Endodermal cell (in vitro differentiated cells): ENCODE measurements around the gene NEK6. TPM values are rescaled to one million over a fixed set of nuclear protein-coding genes. Genes with fewer than 3 reads are reported as not detected.
A peak's percentile ranks its signal among the peaks of the same experiment; 100 is the strongest.

ENCODE experiments used
- DNase-seq: peaks from one replicate; pipeline ENCODE4 v3.0.0-alpha.2; 2017
- H3K27ac ChIP-seq: 2 replicates; pipeline ENCODE4 v1.5.1; 2013; ENCODE audit warnings: mild to moderate bottlenecking, low read depth, low read length, moderate library complexity
- H3K27me3 ChIP-seq: 2 replicates; pipeline ENCODE4 v1.6.1; 2013; ENCODE audit warnings: mild to moderate bottlenecking, low read length, moderate library complexity; ENCODE audit not compliant: insufficient read depth, control insufficient read depth, poor library complexity, severe bottlenecking
- H3K36me3 ChIP-seq: 2 replicates; pipeline ENCODE4 v1.7.0; 2013; ENCODE audit warnings: mild to moderate bottlenecking, low read length, moderate library complexity; ENCODE audit not compliant: control insufficient read depth, insufficient read depth
- H3K4me1 ChIP-seq: one replicate; pipeline ENCODE4 v1.7.0; 2013; ENCODE audit warnings: low read length; ENCODE audit not compliant: control insufficient read depth, insufficient read depth
- H3K4me3 ChIP-seq: 2 replicates; pipeline ENCODE4 v1.5.1; 2013; ENCODE audit warnings: mild to moderate bottlenecking, low read length, moderate library complexity
- H3K9ac ChIP-seq: 2 replicates; pipeline ENCODE4 v1.6.1; 2013; ENCODE audit warnings: mild to moderate bottlenecking, low read length, moderate library complexity; ENCODE audit not compliant: poor library complexity, severe bottlenecking; ENCODE audit errors: extremely low read depth
- H3K9me3 ChIP-seq: 2 replicates; pipeline ENCODE4 v1.6.1; 2013; ENCODE audit warnings: mild to moderate bottlenecking, low read length, moderate library complexity; ENCODE audit not compliant: control insufficient read depth
- H3K27ac Mint-ChIP-seq: 2 replicates; pipeline ENCODE4 v1.8.0; 2020; ENCODE audit warnings: mixed read lengths
- H3K27me3 Mint-ChIP-seq: 2 replicates; pipeline ENCODE4 v1.8.0; 2021; ENCODE audit warnings: mild to moderate bottlenecking, mixed read lengths; ENCODE audit not compliant: insufficient read depth
- H3K36me3 Mint-ChIP-seq: 2 replicates; pipeline ENCODE4 v1.8.0; 2020; ENCODE audit warnings: low read depth, mixed read lengths
- H3K4me1 Mint-ChIP-seq: 2 replicates; pipeline ENCODE4 v1.8.0; 2020; ENCODE audit warnings: mixed read lengths
- H3K4me3 Mint-ChIP-seq: 2 replicates; pipeline ENCODE4 v1.8.0; 2020; ENCODE audit warnings: mild to moderate bottlenecking, moderate library complexity, mixed read lengths
- H3K9me3 Mint-ChIP-seq: 2 replicates; pipeline ENCODE4 v1.8.0; 2020; ENCODE audit warnings: mild to moderate bottlenecking, mixed read lengths
- WGBS, 2 experiments: methylation state at CpG; one replicate each; pipeline versions ENCODE4 v1.1.5 to v1.1.7; 2013; ENCODE audit warnings: missing lambda C conversion rate in 2 of 2, mixed read lengths in 1 of 2; ENCODE audit not compliant: insufficient coverage in 1 of 2, insufficient read length in 1 of 2; 5-methylcytosine and 5-hydroxymethylcytosine counted together
- total RNA-seq, 2 donors: library from RNA; stranded (reverse); fragmentation: NEBNext Ultra II Directional in 1 of 2; extraction: Animal tissue kit (Norgen Biotek cat#: 25700) in 1 of 2; gene quantifications; 2 replicates in 1 of 2; 3 replicates in 1 of 2; pipeline ENCODE4 v1.2.1, GENCODE V29; 2021
- TF ChIP-seq, protein P1 (sequence below): fragments of 200-600 bp; sonication (generic); conservative IDR thresholded peaks from 2 replicates; pipeline ENCODE4 v1.5.0; 2021; ENCODE audit warnings: antibody characterized with exemption, mild to moderate bottlenecking

NEK6 gene
- total RNA-seq, 2 donors from 2014 or later, result 17.1 to 32.5 TPM

DNA sequence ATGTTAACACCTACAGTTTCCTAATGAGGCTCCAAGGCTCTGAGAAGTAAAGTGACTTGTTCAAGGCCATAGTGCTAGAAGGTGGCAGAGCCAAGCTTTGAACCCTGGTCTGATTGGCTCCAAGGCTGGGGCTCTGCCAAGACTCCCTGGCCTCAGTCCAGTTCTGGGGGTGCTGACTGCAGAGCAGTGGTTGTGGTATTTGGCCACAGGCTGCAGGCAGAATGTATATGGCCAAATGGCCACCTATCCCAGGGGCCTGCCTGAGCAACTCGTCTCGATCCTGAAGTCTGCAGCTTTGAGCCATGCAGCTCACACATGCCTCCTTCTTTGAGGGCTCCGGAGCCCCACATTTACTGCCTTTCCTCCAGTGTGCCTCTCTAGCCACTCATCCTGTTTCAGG is 9.7 kb upstream of the NEK6 start:
- H3K4me3 Mint-ChIP-seq, result no peak overlapping the region
- H3K27me3 Mint-ChIP-seq, result no peaks in the 10 kb centered on the region
- H3K36me3 Mint-ChIP-seq, result no peaks in the 10 kb centered on the region

DNA sequence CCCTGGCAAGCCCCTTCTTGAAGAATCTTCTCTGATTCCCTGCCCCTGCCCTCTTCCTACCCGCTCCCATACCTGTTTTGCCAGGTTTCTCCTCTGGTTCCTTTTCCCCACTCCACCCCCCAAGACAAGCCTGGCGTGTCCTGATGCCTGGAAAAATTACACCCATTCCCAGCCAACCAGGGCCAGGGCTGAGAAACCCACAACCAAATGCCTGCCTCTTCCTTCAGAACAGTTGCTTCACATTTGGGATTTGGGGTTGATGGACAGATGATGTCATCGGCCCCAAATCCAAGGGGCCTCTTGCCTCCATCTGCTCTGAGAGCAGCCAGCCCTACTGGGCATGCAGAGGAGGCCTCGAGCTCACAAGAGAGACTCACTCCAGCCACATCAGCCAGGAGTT is 8.8 kb upstream of the NEK6 start:
- no peak overlapping the region for H3K27ac ChIP-seq
- TF ChIP-seq, protein P1, sequence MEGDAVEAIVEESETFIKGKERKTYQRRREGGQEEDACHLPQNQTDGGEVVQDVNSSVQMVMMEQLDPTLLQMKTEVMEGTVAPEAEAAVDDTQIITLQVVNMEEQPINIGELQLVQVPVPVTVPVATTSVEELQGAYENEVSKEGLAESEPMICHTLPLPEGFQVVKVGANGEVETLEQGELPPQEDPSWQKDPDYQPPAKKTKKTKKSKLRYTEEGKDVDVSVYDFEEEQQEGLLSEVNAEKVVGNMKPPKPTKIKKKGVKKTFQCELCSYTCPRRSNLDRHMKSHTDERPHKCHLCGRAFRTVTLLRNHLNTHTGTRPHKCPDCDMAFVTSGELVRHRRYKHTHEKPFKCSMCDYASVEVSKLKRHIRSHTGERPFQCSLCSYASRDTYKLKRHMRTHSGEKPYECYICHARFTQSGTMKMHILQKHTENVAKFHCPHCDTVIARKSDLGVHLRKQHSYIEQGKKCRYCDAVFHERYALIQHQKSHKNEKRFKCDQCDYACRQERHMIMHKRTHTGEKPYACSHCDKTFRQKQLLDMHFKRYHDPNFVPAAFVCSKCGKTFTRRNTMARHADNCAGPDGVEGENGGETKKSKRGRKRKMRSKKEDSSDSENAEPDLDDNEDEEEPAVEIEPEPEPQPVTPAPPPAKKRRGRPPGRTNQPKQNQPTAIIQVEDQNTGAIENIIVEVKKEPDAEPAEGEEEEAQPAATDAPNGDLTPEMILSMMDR, result no peak
- no peaks in the 10 kb centered on the region for H3K36me3 Mint-ChIP-seq
- no peak overlapping the region for H3K4me3 Mint-ChIP-seq
- 78 to 90% methylated on average over 2 to 4 of the region's 4 CpGs for WGBS, 2 experiments
- no peak for DNase-seq
- no peak overlapping the region for H3K9ac ChIP-seq
- peaks cover 7% of the 10 kb centered on the region for H3K4me1 Mint-ChIP-seq
- H3K9me3 Mint-ChIP-seq, result no peaks in the 10 kb centered on the region
- H3K27me3 Mint-ChIP-seq, result no peaks in the 10 kb centered on the region
- no peak overlapping the region for H3K4me3 ChIP-seq
- H3K9me3 ChIP-seq, result no peaks in the 10 kb centered on the region
- H3K4me1 ChIP-seq, result peaks cover 2% of the 10 kb centered on the region
- H3K27me3 ChIP-seq, result no peaks in the 10 kb centered on the region
- H3K36me3 ChIP-seq, result no peaks in the 10 kb centered on the region
- H3K27ac Mint-ChIP-seq, result no peak overlapping the region

More for the DNA sequence above, 9.7 kb upstream of the NEK6 start:
- H3K36me3 ChIP-seq, result no peaks in the 10 kb centered on the region
- Mint-ChIP-seq H3K4me1 (peaks cover 7% of the 10 kb centered on the region), H3K9me3 (no peaks in the 10 kb centered on the region), H3K27ac (no peak overlapping the region)
- DNase-seq, result peak; percentile 30
- TF ChIP-seq, protein P1, result no peak
- H3K4me1 ChIP-seq, result peaks cover 2% of the 10 kb centered on the region
- no peaks in the 10 kb centered on the region for H3K9me3 ChIP-seq
- no peaks in the 10 kb centered on the region for H3K27me3 ChIP-seq
- WGBS, 2 experiments, result 91 to 100% methylated on average over 2 to 3 of the region's 3 CpGs
- no peak overlapping the region for H3K4me3 ChIP-seq
- H3K27ac ChIP-seq, result no peak overlapping the region
- H3K9ac ChIP-seq, result no peak overlapping the region

DNA sequence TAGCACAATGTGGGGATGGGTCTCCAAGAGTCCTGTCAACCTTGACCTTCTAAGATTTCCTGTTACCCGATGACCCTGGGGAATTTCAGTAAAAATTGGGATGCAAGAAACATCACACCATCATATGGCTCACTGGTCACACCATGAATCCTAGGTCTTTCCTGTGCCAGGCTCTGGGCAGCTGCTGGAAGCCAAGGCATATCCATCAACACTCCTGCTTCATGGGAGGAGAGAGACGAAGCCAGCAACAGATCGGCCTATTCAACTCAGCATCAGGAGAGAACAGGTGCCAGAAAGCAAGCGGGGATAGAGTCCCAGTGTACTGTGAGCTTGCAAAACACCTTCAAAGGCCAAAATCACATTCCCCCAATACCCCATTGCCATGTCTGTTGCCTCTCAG is 6.5 kb upstream of the NEK6 start:
- H3K4me1 Mint-ChIP-seq, result peaks cover 7% of the 10 kb centered on the region
- no peaks in the 10 kb centered on the region for H3K36me3 Mint-ChIP-seq
- DNase-seq, result peak; percentile 45
- TF ChIP-seq, protein P1, result no peak
- no peak overlapping the region for H3K27ac Mint-ChIP-seq
- Histone ChIP-seq H3K4me1 (peaks cover 2% of the 10 kb centered on the region), H3K9me3 (no peaks in the 10 kb centered on the region), H3K4me3 (no peak overlapping the region), H3K9ac (no peak overlapping the region), H3K36me3 (no peaks in the 10 kb centered on the region), H3K27ac (no peak overlapping the region), H3K27me3 (no peaks in the 10 kb centered on the region)
- no peaks in the 10 kb centered on the region for H3K9me3 Mint-ChIP-seq
- H3K4me3 Mint-ChIP-seq, result no peak overlapping the region
- WGBS, 2 experiments, result 90 to 92% methylated on average over 2 to 4 of the region's 4 CpGs
- H3K27me3 Mint-ChIP-seq, result peaks cover 1% of the 10 kb centered on the region
